GM21381 (cell line): ENCODE data around the gene LEKR1.

Source experiments
- ATAC-seq: cut with Tn5 transposase; IDR thresholded peaks from one replicate; pipeline ENCODE4 v1.9.1; 2021; ENCODE audit warnings: mild to moderate bottlenecking, moderate library complexity; ENCODE audit not compliant: unreplicated experiment

The LEKR1 gene

DNA sequence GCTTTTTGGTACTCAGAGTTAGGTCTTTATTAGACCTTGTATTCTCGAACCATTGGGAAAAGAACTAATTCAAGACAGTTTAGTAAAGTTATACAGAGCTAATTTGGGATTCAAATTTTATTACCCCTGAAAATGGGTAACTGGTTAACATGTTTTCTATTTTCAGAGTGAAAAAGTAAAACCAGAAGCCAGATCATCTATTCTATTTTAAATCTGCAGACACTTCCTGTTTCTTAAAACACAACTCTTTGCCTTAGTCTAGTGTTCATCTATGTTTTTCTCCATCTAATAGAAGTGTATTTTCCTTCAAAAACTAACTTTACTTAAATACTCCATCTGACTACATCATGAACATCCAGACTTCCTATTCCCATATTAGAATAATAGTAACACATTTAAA, 220.4 kb downstream of the LEKR1 start:
- ATAC-seq, result no peak

- no peak for ATAC-seq
These were observed 224.9 kb downstream of the LEKR1 start for GRCh38 chr3:157051055-157051454.

DNA sequence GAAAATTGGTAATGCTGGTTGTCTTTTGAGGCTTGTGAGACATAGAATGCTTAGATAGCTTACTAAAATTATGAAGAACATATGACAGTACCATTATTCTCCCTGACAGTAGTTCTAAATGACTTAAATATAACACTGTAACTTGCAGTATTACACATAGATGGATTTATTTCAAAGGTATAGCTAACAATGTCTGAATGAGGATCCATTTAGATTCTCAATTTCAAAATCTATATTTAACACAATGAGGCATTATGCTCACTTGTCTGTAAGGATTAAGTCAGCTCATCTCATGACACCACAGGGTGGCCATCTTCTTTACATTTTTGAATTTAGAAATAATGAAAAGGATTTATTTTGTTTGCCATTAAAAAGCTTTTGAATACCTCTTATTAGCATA, 225.4 kb downstream of the LEKR1 start:
- ATAC-seq, result no peak

GRCh38 chr3:157056035-157056434, 229.9 kb downstream of the LEKR1 start:
- ATAC-seq, result no peak

DNA sequence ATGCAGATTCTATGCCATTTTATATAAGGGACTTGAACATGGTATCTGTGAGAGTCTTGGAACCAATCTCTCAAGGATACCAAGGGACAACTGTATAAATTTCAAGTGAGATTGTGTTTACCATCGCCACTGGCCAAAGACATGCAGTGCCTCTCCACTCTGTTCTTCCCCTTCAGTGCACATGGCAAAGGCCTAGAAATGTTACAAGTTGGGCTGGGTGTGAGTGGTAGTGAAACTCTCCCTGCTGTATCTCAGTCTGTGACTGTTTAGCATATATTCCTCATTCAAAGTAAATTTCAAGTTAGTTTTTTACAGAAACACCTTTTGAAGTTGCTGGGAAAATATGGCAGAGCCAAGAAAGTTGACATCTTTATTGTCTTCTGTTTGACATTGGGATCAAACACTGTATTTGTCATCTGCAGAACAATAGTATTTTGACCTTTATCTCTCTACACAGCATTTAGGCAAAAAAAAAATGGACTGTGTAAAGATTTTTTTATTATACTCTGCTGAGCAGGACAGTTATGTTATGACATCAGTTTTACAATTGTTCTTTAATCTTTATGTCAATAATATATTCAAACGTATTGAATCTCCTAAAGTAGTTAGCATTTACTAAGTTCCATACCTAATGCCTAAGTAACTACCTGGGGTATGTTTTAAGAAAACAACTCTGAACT, 232.4 kb downstream of the LEKR1 start:
- no peak for ATAC-seq

GRCh38 chr3:157059181-157059580, 233.0 kb downstream of the LEKR1 start:
- no peak for ATAC-seq

DNA sequence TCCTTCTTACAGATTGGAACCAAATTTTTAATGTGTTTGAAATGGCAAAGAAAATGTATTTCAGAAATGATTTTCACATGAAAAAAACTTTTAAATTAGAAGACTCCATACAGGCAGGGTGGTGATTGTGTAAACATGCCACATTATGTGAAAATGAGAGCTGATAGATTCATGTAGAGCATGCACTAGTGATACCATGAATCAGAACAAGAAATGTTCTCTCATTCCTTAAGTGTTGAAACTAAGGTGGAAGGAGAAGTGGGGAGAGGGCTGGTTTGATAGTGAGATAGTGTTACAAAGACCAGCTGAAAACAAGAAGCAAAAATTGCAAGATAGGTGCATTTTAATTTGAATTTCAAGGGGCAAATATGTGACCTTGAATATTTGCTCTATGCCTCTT, 233.5 kb downstream of the LEKR1 start:
- ATAC-seq, result no peak

- no peak for ATAC-seq
These were observed 235.1 kb downstream of the LEKR1 start for GRCh38 chr3:157061265-157061664.

DNA sequence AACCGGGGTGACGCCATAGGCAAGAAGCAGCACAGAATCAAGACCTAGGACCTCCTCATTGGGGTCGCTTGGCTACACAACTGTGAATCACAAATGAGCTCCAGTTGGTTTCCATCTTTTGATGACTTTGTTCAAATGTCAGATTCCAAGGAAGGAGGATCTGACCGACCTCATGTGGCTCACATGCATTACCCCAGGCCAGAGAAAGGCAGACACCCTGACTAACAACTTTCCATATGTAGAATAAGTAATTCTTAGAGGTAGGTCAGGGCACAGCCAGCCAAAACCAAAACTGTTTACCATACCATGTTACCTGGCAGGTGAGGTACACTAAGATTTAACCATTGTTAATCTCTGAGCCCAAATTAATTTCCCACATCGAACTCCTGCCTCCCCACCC, 237.3 kb downstream of the LEKR1 start:
- no peak for ATAC-seq

DNA sequence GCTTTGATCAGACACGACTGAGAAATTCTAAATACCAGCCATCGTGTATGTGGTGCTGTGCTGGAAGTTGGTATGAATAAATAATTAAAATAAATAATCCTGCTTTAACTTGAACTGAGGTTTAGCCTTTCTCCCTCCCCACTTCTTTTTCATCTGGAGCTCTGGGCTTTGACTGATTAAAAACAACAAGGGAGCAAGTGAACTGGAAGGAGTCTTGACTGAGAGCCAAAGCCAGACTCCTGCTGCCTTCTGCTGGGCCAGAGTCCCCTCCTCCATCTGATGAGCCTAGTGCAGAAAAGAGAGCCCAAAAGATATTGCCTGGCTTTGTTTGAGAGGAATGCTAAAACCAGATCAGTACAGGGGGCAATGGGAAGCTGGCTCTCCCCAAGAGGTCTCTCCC, 237.8 kb downstream of the LEKR1 start:
- peak; percentile 12 for ATAC-seq

GRCh38 chr3:157064402-157064801, 238.2 kb downstream of the LEKR1 start:
- ATAC-seq, result peak; percentile 72

- ATAC-seq, result no peak
These were observed 239.0 kb downstream of the LEKR1 start for GRCh38 chr3:157065201-157065600.

DNA sequence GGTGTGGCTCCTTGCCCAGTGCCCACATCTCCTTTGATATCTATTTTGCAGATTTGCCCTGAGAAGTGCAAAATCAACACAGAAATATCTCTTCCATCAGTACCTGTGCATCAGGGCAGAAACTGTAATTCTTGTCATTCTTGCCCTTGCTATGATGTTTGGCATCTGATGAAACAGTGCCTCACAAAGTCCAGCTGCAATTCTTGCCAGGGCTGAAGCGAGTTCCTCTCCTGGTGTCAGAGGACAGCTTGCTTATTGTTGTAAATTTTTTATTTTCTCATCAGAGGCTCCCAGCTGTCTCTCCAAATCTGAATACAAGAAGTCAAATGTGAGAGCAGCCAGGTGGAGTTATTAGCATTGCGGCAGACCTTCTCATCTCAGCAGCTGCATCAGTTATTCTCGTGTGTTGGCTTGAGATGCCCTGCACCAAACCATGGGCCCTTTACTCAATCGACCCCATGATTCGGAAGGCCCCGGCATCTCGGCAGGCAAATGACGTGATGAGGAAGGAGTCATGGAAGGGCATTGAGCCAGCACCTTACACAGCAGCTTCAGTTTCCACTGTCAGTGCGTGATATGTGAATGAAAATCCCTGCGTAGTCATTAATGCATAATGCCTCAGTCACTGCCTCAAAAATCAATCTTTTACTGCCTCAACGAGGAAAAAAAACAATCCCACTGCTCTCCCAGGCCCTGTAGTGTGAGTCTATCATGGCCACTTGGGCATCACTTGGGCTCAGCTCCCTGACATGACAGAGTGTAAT, 240.4 kb downstream of the LEKR1 start:
- no peak for ATAC-seq

- no peak for ATAC-seq
These were observed 241.0 kb downstream of the LEKR1 start for GRCh38 chr3:157067114-157067513.

DNA sequence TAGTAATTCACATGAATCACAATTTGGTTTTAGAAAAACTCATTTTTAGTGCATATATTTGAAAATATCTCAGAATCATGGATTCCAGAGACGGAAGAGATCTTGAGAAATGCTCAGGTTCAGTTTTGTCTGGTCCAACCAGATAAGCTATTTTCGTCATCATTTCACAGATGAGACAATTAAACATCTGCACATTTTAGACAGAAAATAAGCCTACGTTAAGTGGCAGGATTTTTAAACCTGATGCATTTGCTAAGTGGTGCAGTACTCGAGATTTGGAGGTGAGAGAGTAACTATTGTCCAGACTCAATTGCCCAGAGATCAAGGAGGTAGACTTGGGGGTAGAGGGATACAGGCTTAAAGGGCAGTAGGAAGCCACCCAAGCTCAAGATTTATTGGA, 243.3 kb downstream of the LEKR1 start:
- no peak for ATAC-seq

DNA sequence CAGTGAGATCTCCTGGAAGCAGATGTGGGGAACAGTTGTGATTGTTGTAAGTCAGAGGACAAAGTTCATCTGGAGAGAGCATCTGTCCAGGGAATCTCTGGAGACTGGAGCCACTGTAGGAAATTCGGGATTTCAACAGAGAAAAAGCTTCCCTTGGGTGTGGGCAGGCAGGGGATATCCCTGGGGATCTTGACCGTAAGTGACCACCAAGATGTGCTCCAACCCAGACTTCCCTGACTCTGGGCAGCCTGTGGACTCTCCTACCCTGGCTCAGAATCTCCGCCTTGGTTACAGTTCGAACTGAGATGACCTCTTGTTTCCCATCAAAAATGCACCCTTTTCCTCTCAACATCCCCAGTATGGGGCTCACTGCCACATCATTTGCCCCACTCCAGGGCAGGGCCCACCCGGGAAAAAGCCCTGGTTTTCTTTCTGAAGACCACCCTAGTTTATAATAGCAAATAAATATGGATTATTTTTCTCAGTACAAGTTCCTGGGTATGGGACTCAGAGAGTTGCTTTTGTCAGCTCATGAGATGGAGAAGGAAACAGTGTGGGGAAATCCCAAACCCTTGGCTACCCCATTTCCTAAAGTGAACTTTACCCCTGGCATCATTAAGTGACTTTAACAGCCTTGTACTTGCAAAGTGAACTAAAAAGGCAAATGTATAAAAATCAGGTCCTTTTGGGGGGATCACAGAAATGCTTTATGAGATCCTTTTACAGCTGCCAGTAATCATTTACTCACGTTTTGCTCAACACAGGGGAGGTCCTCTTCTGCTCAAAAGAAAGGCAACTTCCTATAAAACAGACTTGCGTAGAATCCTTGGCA, 243.9 kb downstream of the LEKR1 start:
- ATAC-seq, result no peak

- no peak for ATAC-seq
These were observed 244.5 kb downstream of the LEKR1 start for GRCh38 chr3:157070678-157070999.

- no peak for ATAC-seq
These were observed 245.8 kb downstream of the LEKR1 start for GRCh38 chr3:157071744-157072525.

- ATAC-seq, result no peak
These were observed 247.7 kb downstream of the LEKR1 start for GRCh38 chr3:157073810-157074209.

GRCh38 chr3:157074490-157074889, 248.3 kb downstream of the LEKR1 start:
- ATAC-seq, result no peak

- ATAC-seq, result no peak
These were observed 248.8 kb downstream of the LEKR1 start for GRCh38 chr3:157074981-157075380.
